Heart left ventricle (tissue), 16 donors: ENCODE data around the gene PCDHB10. TPM values are rescaled to one million over a fixed set of nuclear protein-coding genes. Genes with fewer than 3 reads are reported as not detected.
"Not testable (repeated sequence)": the region's sequence is repeated elsewhere in the genome, so short reads cannot be mapped to it uniquely, and the experiment has no call there.

Experiments
- ATAC-seq, 4 donors: fragments of 200-7000 bp; cut with Tn5 transposase; one replicate each; pipeline ENCODE4 v1.9.1; 2020 to 2022; ENCODE audit warnings: moderate library complexity in 4 of 4, mild to moderate bottlenecking in 3 of 4, moderate number of reproducible peaks in 1 of 4
- DNase-seq, 5 donors: peaks; one replicate each; pipeline ENCODE4 v3.0.0-alpha.2; 2020
- H3K27ac ChIP-seq, 12 donors: fragments of 200-600 bp; sonication (generic) in 4 of 12; one replicate each; pipeline versions ENCODE4 v1.5.0 to v1.8.0; 2016 to 2022; ENCODE audit warnings: mild to moderate bottlenecking in 2 of 12
- H3K27me3 ChIP-seq, 9 donors: fragments of 200-600 bp; sonication (generic) in 2 of 9; one replicate each; pipeline versions ENCODE4 v1.5.1 to v1.8.0; 2016 to 2022; ENCODE audit warnings: mild to moderate bottlenecking in 3 of 9
- H3K36me3 ChIP-seq, 9 donors: fragments of 200-600 bp; sonication (generic) in 2 of 9; one replicate each; pipeline versions ENCODE4 v1.5.0 to v1.8.0; 2018 to 2022; ENCODE audit warnings: mild to moderate bottlenecking in 2 of 9
- H3K4me1 ChIP-seq, 12 donors: fragments of 200-600 bp; sonication (generic) in 4 of 12; one replicate each; pipeline versions ENCODE4 v1.5.0 to v1.8.0; 2016 to 2022; ENCODE audit warnings: mild to moderate bottlenecking in 3 of 12
- H3K4me3 ChIP-seq, 12 donors: fragments of 200-600 bp; sonication (generic) in 4 of 12; one replicate each; pipeline versions ENCODE4 v1.5.0 to v1.8.0; 2017 to 2022; ENCODE audit warnings: mild to moderate bottlenecking in 9 of 12, moderate library complexity in 4 of 12
- H3K9me3 ChIP-seq, 12 donors: fragments of 200-600 bp; sonication (generic) in 4 of 12; one replicate each; pipeline versions ENCODE4 v1.5.0 to v1.8.0; 2016 to 2022; ENCODE audit warnings: mild to moderate bottlenecking in 1 of 12
- POLR2A ChIP-seq, 2 donors: fragments of 450-650 bp; IDR thresholded peaks; one replicate each; pipeline ENCODE4 v1.6.1; 2017; ENCODE audit warnings: antibody characterized with exemption in 2 of 2, mild to moderate bottlenecking in 2 of 2, moderate library complexity in 2 of 2
- WGBS, 4 donors: extraction: QIAGEN DNeasy Blood & Tissue Kit in 2 of 4; methylation state at CpG; one replicate each; pipeline versions ENCODE4 v1.1.5 to v1.1.7; 2013 to 2018; 5-methylcytosine and 5-hydroxymethylcytosine counted together
- intact Hi-C, 10 donors: fragments of 100-400 bp; cut with DNase I; formaldehyde crosslinking; loops; one replicate each; pipeline versions ENCODE4 v1.11.1 to v1.14.2; 2022
- polyA plus RNA-seq, 2 donors: library from polyadenylated mRNA; stranded (reverse); fragments of 200-250 nt; gene quantifications; one replicate each; pipeline ENCODE4 v1.2.3, GENCODE V29; 2013
- total RNA-seq, 9 donors: library from RNA; depleted of rRNA in 2 of 9; stranded (reverse); fragments of >200 nt in 2 of 9; fragmentation: NEBNext Ultra II Directional in 3 of 9; extraction: Animal tissue kit (Norgen Biotek cat#: 25700) in 3 of 9; gene quantifications; one replicate each; pipeline versions ENCODE4 v1.1.0 to v1.2.4, GENCODE V29; 2016 to 2023
- TF ChIP-seq, protein P1 (sequence below), 12 donors: fragments of 200-600 bp; sonication (generic) in 4 of 12; IDR thresholded peaks; one replicate each; pipeline versions ENCODE4 v1.5.0 to v1.8.0; 2018 to 2022; ENCODE audit warnings: antibody characterized with exemption in 12 of 12, mild to moderate bottlenecking in 5 of 12
- donor health status: ischemic (EF 13 %, LVEDD 7.1; RV severe dilation, severe dysfunction).
- donor health status: healthy with polysubstance abuse.
- donor health status: DM: no; HTN: yes; CAD: no.
- donor health status: DM: no; HTN: no; CAD: no.
- donor health status: ischemic (EF 25% LVEDD 6.9; RV normal size, moderate dysfunction).
- donor health status: ischemic (EF 25% LVEDD 5.7; RV mildly dilated, moderate dysfunction).
- donor health status: healthy.
- donor health status: DM: yes; HTN: yes; CAD: no.
- donor health status: ischemic (EF 35%, LVEDD 5.7; RV mildly dilated, moderate dysfunction).
- donor health status: nonischemic (EF 11% LVEDD 7.7; RV severe dilation, severe dysfunction).
- donor health status: DM: yes; HTN: yes; CAD: no.
- donor health status: PGD.
- donor health status: ischemic (EF 29% LVEDD 5.4; RV normal size, mild dysfunction).
- donor health status: nonischemic (EF 23%, LVEDD 6.1; RV moderate dilation, normal function).

Gene PCDHB10
- total and polyA plus RNA-seq, 11 donors, result 0.28 to 1.4 (median 0.81) TPM

GRCh38 chr5:141213656-141214339 is 21.6 kb downstream of the PCDHB10 start, which contains the start of gene PCDHB13:
TSS of gene PCDHB13 (plus strand) at chr5:141213919. CDS start at chr5:141214124, 205 bp downstream.
- intact Hi-C loops, result loop anchor here in 2 of 10 donors (5.0 to 10.0 kb wide), 2 partner anchors 351 to 354 kb away; no protein-coding TSS in a partner anchor
- ATAC-seq, result peak; percentile 80 to 93 (median 83)
- WGBS, 4 donors, result 5 to 11% (median 6%) methylated on average over 9 to 15 of the region's 18 CpGs
- H3K27me3 ChIP-seq, H3K4me1 ChIP-seq, H3K36me3 ChIP-seq, H3K27ac ChIP-seq: not testable (repeated sequence)
- Histone ChIP-seq H3K4me3 (peak within 1 kb of the TSS in 10 of 12 donors; percentile 18 to 49 (median 37)), H3K9me3 (peaks cover 0 to 91% (median 48%) of the 10 kb centered on the region in 12 donors)
- TF ChIP-seq, protein P1, sequence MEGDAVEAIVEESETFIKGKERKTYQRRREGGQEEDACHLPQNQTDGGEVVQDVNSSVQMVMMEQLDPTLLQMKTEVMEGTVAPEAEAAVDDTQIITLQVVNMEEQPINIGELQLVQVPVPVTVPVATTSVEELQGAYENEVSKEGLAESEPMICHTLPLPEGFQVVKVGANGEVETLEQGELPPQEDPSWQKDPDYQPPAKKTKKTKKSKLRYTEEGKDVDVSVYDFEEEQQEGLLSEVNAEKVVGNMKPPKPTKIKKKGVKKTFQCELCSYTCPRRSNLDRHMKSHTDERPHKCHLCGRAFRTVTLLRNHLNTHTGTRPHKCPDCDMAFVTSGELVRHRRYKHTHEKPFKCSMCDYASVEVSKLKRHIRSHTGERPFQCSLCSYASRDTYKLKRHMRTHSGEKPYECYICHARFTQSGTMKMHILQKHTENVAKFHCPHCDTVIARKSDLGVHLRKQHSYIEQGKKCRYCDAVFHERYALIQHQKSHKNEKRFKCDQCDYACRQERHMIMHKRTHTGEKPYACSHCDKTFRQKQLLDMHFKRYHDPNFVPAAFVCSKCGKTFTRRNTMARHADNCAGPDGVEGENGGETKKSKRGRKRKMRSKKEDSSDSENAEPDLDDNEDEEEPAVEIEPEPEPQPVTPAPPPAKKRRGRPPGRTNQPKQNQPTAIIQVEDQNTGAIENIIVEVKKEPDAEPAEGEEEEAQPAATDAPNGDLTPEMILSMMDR (IDR thresholded peaks at IDR 0.05), result peak in 10 of 12 donors; percentile 16 to 62 (median 48)
- peak in 4 of 5 donors; percentile 29 to 77 (median 64) for DNase-seq

DNA sequence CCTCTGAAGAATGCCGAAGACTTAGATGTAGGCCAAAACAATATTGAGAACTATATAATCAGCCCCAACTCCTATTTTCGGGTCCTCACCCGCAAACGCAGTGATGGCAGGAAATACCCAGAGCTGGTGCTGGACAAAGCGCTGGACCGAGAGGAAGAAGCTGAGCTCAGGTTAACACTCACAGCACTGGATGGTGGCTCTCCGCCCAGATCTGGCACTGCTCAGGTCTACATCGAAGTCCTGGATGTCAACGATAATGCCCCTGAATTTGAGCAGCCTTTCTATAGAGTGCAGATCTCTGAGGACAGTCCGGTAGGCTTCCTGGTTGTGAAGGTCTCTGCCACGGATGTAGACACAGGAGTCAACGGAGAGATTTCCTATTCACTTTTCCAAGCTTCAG is 22.4 kb downstream of the PCDHB10 start:
- not testable (repeated sequence) for H3K4me1 ChIP-seq, DNase-seq, H3K27ac ChIP-seq, H3K27me3 ChIP-seq, H3K36me3 ChIP-seq
- intact Hi-C loops, result loop anchor here in 2 of 10 donors (5.0 to 10.0 kb wide), 2 partner anchors 350 to 353 kb away; no protein-coding TSS in a partner anchor
- peak in 1 of 4 donors; percentile 31 for ATAC-seq
- peak overlapping the region in 3 of 12 donors; percentile 10 to 28 (median 27) for H3K4me3 ChIP-seq
- H3K9me3 ChIP-seq, result peaks cover 0 to 91% (median 50%) of the 10 kb centered on the region in 12 donors
- WGBS, 4 donors, result 47 to 61% (median 57%) methylated on average over 10 to 12 of the region's 12 CpGs

GRCh38 chr5:141215504-141215903 is 23.4 kb downstream of the PCDHB10 start:
- not testable (repeated sequence) for H3K27me3 ChIP-seq, H3K4me3 ChIP-seq, H3K4me1 ChIP-seq, ATAC-seq, DNase-seq, H3K27ac ChIP-seq, H3K36me3 ChIP-seq
- intact Hi-C loops, result loop anchor here in 1 of 10 donors (10.0 kb wide), 1 partner anchor 349 kb away; no protein-coding TSS in a partner anchor
- WGBS, 4 donors, result 20 to 51% (median 36%) methylated on average over 11 to 35 of the region's 40 CpGs
- peaks cover 0 to 91% (median 53%) of the 10 kb centered on the region in 12 donors for H3K9me3 ChIP-seq

DNA sequence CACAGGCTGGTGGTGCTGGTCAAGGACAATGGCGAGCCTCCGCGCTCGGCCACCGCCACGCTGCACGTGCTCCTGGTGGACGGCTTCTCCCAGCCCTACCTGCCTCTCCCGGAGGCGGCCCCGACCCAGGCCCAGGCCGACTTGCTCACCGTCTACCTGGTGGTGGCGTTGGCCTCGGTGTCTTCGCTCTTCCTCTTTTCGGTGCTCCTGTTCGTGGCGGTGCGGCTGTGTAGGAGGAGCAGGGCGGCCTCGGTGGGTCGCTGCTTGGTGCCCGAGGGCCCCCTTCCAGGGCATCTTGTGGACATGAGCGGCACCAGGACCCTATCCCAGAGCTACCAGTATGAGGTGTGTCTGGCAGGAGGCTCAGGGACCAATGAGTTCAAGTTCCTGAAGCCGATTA is 23.9 kb downstream of the PCDHB10 start:
- peaks cover 0 to 92% (median 56%) of the 10 kb centered on the region in 12 donors for H3K9me3 ChIP-seq
- H3K4me3 ChIP-seq, H3K4me1 ChIP-seq, H3K36me3 ChIP-seq, H3K27me3 ChIP-seq, DNase-seq, ATAC-seq, H3K27ac ChIP-seq: not testable (repeated sequence)
- intact Hi-C loops, result loop anchor here in 1 of 10 donors (10.0 kb wide), 1 partner anchor 349 kb away; no protein-coding TSS in a partner anchor
- 32 to 47% (median 36%) methylated on average over 3 to 21 of the region's 26 CpGs for WGBS, 4 donors

- H3K9me3 ChIP-seq, result peaks cover 0 to 99% (median 71%) of the 10 kb centered on the region in 12 donors
- no peak for TF ChIP-seq POLR2A (IDR thresholded peaks at IDR 0.05)
- TF ChIP-seq, protein P1 (IDR thresholded peaks at IDR 0.05), result peak in 6 of 12 donors; percentile 17 to 41 (median 30)
- WGBS, 4 donors, result 24 to 36% (median 31%) methylated on average over 15 of the region's 15 CpGs
- no peaks in the 10 kb centered on the region for H3K4me1 ChIP-seq
- intact Hi-C loops, result loop anchor here in 3 of 10 donors (5.0 to 10.0 kb wide), 2 partner anchors 112 to 339 kb away; partner anchors contain the start of genes PCDHGA1 (in 1 of the 3) and PCDHGA2 (in 1 of the 3)
- H3K36me3 ChIP-seq, result peaks cover 0 to 4% (median 0%) of the 10 kb centered on the region in 9 donors
- peak in 2 of 4 donors; percentile 43 to 57 for ATAC-seq
- no peak for DNase-seq
- no peak within 1 kb of the TSS for H3K27ac ChIP-seq
- peak within 1 kb of the TSS in 10 of 12 donors; percentile 15 to 43 (median 30) for H3K4me3 ChIP-seq
- H3K27me3 ChIP-seq, result no peaks in the 10 kb centered on the region
These were observed 31.1 kb downstream of the PCDHB10 start, which contains the start of gene PCDHB14 for GRCh38 chr5:141223112-141223783. TSS of gene PCDHB14 (plus strand) at chr5:141223343. CDS start at chr5:141223506, 163 bp downstream.

- 18 to 20% (median 19%) methylated on average over 5 to 35 of the region's 40 CpGs for WGBS, 4 donors
- H3K36me3 ChIP-seq, H3K4me3 ChIP-seq, H3K27me3 ChIP-seq, H3K4me1 ChIP-seq, DNase-seq, H3K27ac ChIP-seq, ATAC-seq: not testable (repeated sequence)
- H3K9me3 ChIP-seq, result peaks cover 0 to 96% (median 61%) of the 10 kb centered on the region in 12 donors
- intact Hi-C loops, result loop anchor here in 3 of 10 donors (5.0 to 10.0 kb wide), 2 partner anchors 110 to 337 kb away; partner anchors contain the start of genes PCDHGA1 (in 1 of the 3) and PCDHGA2 (in 1 of the 3)
These were observed 32.7 kb downstream of the PCDHB10 start for GRCh38 chr5:141224844-141225243.

GRCh38 chr5:141225421-141225820 is 33.3 kb downstream of the PCDHB10 start:
- H3K9me3 ChIP-seq, result peaks cover 0 to 97% (median 61%) of the 10 kb centered on the region in 12 donors
- not testable (repeated sequence) for DNase-seq, H3K4me3 ChIP-seq, H3K27ac ChIP-seq, H3K27me3 ChIP-seq, H3K36me3 ChIP-seq, ATAC-seq, H3K4me1 ChIP-seq
- 26 to 39% (median 30%) methylated on average over 15 to 30 of the region's 30 CpGs for WGBS, 4 donors
- intact Hi-C loops, result loop anchor here in 1 of 10 donors (10.0 kb wide), 1 partner anchor 109 kb away; the partner anchor contains the start of genes PCDHGA1 and PCDHGA2
